Measurements from ENCODE around the gene MXRA8.

The MXRA8 gene

DNA sequence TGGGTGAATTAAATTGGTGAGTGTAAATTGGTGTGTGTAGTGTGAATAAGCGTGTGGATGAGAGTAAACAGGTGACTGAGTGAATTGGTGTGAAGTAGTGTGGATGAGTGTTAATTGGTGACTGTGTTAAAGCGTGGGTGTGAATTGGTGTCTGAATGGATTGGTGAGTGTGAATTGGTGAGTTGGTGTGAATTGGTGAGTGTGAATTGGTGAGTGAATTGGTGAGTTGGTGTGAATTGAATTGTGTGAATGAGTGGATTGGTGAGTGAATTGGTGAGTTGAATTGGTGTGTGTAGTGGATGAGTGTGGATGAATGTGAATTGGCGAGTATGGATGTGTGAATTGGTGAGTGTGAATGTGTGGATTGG lies 8.3 kb upstream of the MXRA8 start:
- no peak for DNase-seq (ENCODE audit: low read depth, low spot score)

DNA sequence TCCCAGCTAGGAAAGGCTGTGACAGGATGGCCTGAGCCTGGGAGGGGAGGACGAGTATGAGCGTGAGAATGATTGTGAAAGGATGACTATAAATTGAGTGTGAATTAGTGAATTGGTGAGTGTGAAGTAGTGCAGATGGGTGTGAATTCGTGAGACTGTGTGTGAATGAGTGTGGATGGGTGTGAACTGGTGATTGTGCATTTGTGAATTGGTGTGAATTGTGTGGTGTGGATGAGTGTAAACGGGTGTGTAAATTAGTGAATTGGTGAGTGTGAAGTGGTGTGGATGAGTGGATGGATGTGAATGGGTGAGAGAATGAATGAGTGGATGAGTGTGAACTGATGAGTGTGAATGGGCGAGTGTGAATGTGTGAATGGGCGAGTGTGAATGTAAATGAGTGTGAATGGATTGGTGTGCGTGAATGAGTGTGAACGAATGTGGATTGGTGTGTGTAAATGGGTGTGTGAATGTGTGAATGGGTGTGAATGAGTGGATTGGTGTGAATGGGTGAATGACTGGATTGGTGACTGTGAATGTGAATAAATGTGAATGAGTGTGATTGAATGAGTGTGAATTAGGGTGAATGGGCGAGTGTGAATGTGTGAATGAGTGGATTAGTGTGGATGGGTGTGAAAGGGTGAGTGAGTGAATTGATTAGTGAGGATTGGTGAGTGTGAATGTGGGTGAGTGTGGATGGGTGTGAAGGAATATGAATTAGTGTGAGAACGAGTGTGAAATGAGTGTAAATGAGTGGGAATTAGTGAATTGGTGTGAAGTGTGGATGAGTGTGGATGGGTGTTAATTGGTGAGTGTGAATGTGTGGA lies 7.7 kb upstream of the MXRA8 start:
- no peak for DNase-seq (ENCODE audit: low read depth, low spot score)

DNA sequence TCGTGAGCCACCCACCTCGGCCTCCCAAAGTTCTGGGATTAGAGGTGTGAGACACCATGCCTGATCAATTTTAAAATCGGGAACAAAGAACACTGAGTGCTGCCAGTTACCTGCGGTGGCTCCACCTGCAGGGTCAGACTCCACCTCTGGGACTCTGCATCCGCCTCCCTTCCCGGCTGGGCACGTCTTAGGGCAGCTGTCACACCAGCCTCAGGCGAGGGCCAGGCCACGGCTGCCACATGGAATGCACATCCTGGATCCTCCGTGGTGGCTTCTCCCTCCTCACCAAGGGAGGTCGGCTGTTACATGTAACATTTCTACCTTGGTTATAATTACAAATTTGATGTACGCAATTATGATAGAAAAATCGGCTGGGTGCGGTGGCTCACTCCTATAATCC lies 5.9 kb upstream of the MXRA8 start:
- no peak for DNase-seq (ENCODE audit: low read depth, low spot score)

GRCh38 chr1:1361982-1362423 lies 3.6 kb upstream of the MXRA8 start:
- peak; percentile 49 for DNase-seq (ENCODE audit: low read depth, low spot score)

GRCh38 chr1:1361233-1361981 lies 3.1 kb upstream of the MXRA8 start:
- no peak for DNase-seq (ENCODE audit: low read depth, low spot score)

- DNase-seq (ENCODE audit: low read depth, low spot score): no peak
Observed at GRCh38 chr1:1360506-1361169, 2.3 kb upstream of the MXRA8 start.

GRCh38 chr1:1359664-1360468 lies 1.5 kb upstream of the MXRA8 start:
- DNase-seq (ENCODE audit: low read depth, low spot score): peak; percentile 79

DNA sequence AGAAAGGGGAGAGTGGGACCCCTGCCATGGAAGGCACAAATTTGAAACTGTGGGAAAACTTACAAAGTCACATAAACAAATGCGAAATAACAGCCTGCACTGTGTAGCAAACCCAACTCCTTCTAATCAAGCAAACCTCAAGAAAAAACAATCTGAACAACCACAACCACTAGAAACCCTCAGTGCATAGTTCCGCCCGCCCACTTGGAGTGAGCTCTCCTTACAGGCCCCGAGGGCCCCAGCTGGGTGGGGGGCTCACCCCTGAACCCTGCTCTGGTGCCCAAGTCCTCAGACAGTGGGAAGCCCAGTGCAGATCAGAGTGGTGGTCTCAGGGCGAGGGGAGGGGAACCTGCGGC lies 931 bp upstream of the MXRA8 start:
- DNase-seq (ENCODE audit: low read depth, low spot score): peak; percentile 81

GRCh38 chr1:1357871-1358432 lies 403 bp downstream of the MXRA8 start:
- no peak for DNase-seq (ENCODE audit: low read depth, low spot score)

DNA sequence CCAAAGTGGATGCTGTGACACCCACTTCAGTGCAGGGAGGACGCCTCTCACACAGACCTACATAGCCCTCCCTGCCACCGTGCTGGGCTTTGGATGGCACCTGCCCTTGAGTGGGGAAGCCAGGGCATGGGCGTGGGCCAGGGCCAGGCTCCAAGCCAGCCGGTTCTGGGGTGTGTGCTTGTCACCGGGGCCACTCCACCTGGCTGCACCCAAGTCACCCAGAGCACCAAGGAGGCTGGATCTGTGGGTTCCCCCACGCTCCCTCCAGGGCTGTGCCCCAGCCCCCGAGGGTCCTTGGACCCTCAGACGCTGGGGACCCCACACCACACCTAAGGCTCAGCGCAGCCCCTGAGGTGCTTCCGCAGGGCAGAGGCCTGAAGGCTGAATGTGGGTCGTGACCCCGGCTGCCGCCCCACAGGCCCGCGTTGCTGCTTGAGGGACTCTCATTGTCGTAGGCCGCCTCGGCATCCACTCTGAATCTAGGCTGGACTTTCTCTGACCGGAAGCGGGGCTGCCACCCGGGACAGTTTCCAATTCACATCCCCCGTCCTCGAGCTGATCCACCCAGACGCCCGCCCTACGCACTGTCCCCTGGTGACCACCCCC lies 1.5 kb downstream of the MXRA8 start:
- no peak for DNase-seq (ENCODE audit: low read depth, low spot score)

- DNase-seq (ENCODE audit: low read depth, low spot score): no peak
Observed at GRCh38 chr1:1356166-1356795, 2.1 kb downstream of the MXRA8 start.

GRCh38 chr1:1355416-1355815 lies 2.9 kb downstream of the MXRA8 start:
- no peak for DNase-seq (ENCODE audit: low read depth, low spot score)

GRCh38 chr1:1354271-1355247 lies 3.8 kb downstream of the MXRA8 start:
- no peak for DNase-seq (ENCODE audit: low read depth, low spot score)

GRCh38 chr1:1353389-1354151 lies 4.8 kb downstream of the MXRA8 start:
- no peak for DNase-seq (ENCODE audit: low read depth, low spot score)

- no peak for DNase-seq (ENCODE audit: low read depth, low spot score)
Observed at GRCh38 chr1:1352786-1353388, 5.5 kb downstream of the MXRA8 start.

- no peak for DNase-seq (ENCODE audit: low read depth, low spot score)
Observed at GRCh38 chr1:1351511-1352427, 6.6 kb downstream of the MXRA8 start.
